H9 (cell line): Measurements from ENCODE around the gene CTIF. TPM values are rescaled to one million over a fixed set of nuclear protein-coding genes. Genes with fewer than 3 reads are reported as not detected.

Experiments used
- DNase-seq: peaks from one replicate; pipeline ENCODE4 v3.0.0-alpha.2; 2017
- H2AFZ ChIP-seq: one replicate; pipeline ENCODE4 v1.6.1; 2013; ENCODE audit warnings: mild to moderate bottlenecking, low read length, control low read depth, moderate library complexity
- H2AK5ac ChIP-seq: 2 replicates; pipeline ENCODE4 v1.6.1; 2013; ENCODE audit warnings: low read length, control low read depth, mixed read lengths; ENCODE audit not compliant: insufficient read length
- H2BK120ac ChIP-seq: one replicate; pipeline ENCODE4 v1.6.1; 2013; ENCODE audit warnings: low read depth, mild to moderate bottlenecking, low read length, control low read depth, inconsistent platforms; ENCODE audit not compliant: poor library complexity, severe bottlenecking
- H2BK12ac ChIP-seq: 2 replicates; pipeline ENCODE4 v1.6.1; 2013; ENCODE audit warnings: low read length, control low read depth, mixed read lengths, low read depth; ENCODE audit not compliant: insufficient read length
- H2BK15ac ChIP-seq: 2 replicates; pipeline ENCODE4 v1.6.1; 2013; ENCODE audit warnings: low read depth, low read length, control low read depth
- H2BK20ac ChIP-seq: one replicate; pipeline ENCODE4 v1.6.1; 2013; ENCODE audit warnings: low read depth, mild to moderate bottlenecking, low read length, control low read depth, inconsistent platforms; ENCODE audit not compliant: poor library complexity, severe bottlenecking
- H2BK5ac ChIP-seq: 2 replicates; pipeline ENCODE4 v1.6.1; 2013; ENCODE audit warnings: low read length, control low read depth, mixed read lengths; ENCODE audit not compliant: insufficient read length
- H3K14ac ChIP-seq: 2 replicates; pipeline ENCODE4 v1.6.1; 2013; ENCODE audit warnings: low read length, control low read depth; ENCODE audit not compliant: insufficient read depth
- H3K18ac ChIP-seq: 2 replicates; pipeline ENCODE4 v1.6.1; 2013; ENCODE audit warnings: low read depth, mild to moderate bottlenecking, mixed read lengths, low read length, control low read depth; ENCODE audit not compliant: insufficient read length
- H3K23ac ChIP-seq: 2 replicates; pipeline ENCODE4 v1.6.1; 2013; ENCODE audit warnings: low read length, control low read depth, mixed read lengths, low read depth; ENCODE audit not compliant: insufficient read length
- H3K23me2 ChIP-seq: 2 replicates; pipeline ENCODE4 v1.6.1; 2013; ENCODE audit warnings: low read depth, mild to moderate bottlenecking, mixed read lengths, low read length, control low read depth; ENCODE audit not compliant: insufficient read length, poor library complexity, severe bottlenecking
- H3K27ac ChIP-seq: 2 replicates; pipeline ENCODE4 v1.5.1; 2013; ENCODE audit warnings: low read length, control low read depth, mixed read lengths, low read depth; ENCODE audit not compliant: insufficient read length
- H3K27me3 ChIP-seq: 2 replicates; pipeline ENCODE4 v1.6.1; 2013; ENCODE audit warnings: low read length, control low read depth, inconsistent platforms; ENCODE audit not compliant: insufficient read depth
- H3K4ac ChIP-seq: 2 replicates; pipeline ENCODE4 v1.6.1; 2013; ENCODE audit warnings: low read depth, mild to moderate bottlenecking, control low read depth, inconsistent platforms, low read length, moderate library complexity
- H3K4me1 ChIP-seq: 2 replicates; pipeline ENCODE4 v1.6.1; 2013; ENCODE audit warnings: low read length, control low read depth, inconsistent platforms; ENCODE audit not compliant: insufficient read depth
- H3K4me2 ChIP-seq: 2 replicates; pipeline ENCODE4 v1.6.1; 2013; ENCODE audit warnings: low read length, control low read depth, mixed read lengths; ENCODE audit not compliant: insufficient read length, insufficient read depth
- H3K56ac ChIP-seq: 2 replicates; pipeline ENCODE4 v1.6.1; 2013; ENCODE audit warnings: low read depth, mild to moderate bottlenecking, mixed read lengths, low read length, control low read depth; ENCODE audit not compliant: insufficient read length
- H3K79me1 ChIP-seq: 2 replicates; pipeline ENCODE4 v1.6.1; 2013; ENCODE audit warnings: low read depth, mild to moderate bottlenecking, moderate library complexity, low read length, control low read depth, inconsistent platforms; ENCODE audit not compliant: insufficient read depth, poor library complexity, severe bottlenecking
- H3K79me2 ChIP-seq: 2 replicates; pipeline ENCODE4 v1.6.1; 2013; ENCODE audit warnings: low read length, control low read depth, inconsistent platforms; ENCODE audit not compliant: insufficient read depth
- H3K9ac ChIP-seq: 2 replicates; pipeline ENCODE4 v1.6.1; 2013; ENCODE audit warnings: low read length, control low read depth, mixed read lengths; ENCODE audit not compliant: insufficient read length; ENCODE audit errors: extremely low read depth
- H3K9me3 ChIP-seq: one replicate; pipeline ENCODE4 v1.6.1; 2013; ENCODE audit warnings: low read depth, low read length, inconsistent platforms; ENCODE audit not compliant: control insufficient read depth
- H3T11ph ChIP-seq: one replicate; pipeline ENCODE4 v1.6.1; 2013; ENCODE audit warnings: mild to moderate bottlenecking, low read length, control low read depth, inconsistent platforms
- H4K20me1 ChIP-seq: one replicate; pipeline ENCODE4 v1.6.1; 2013; ENCODE audit not compliant: control insufficient read depth, insufficient read length, insufficient read depth
- H4K5ac ChIP-seq: 2 replicates; pipeline ENCODE4 v1.6.1; 2013; ENCODE audit warnings: low read depth, mild to moderate bottlenecking, mixed read lengths, low read length, control low read depth; ENCODE audit not compliant: insufficient read length
- H4K8ac ChIP-seq: replicated peaks from 2 replicates; pipeline ENCODE4 v1.6.1; 2013; ENCODE audit warnings: low read length, control low read depth, mixed read lengths, low read depth; ENCODE audit not compliant: insufficient read length
- H4K91ac ChIP-seq: 2 replicates; pipeline ENCODE4 v1.6.1; 2013; ENCODE audit warnings: low read depth, mild to moderate bottlenecking, moderate library complexity, mixed read lengths, low read length, control low read depth; ENCODE audit not compliant: insufficient read length
- H3K27ac Mint-ChIP-seq, 3 experiments: 2 replicates in 2 of 3; 3 replicates in 1 of 3; pipeline ENCODE4 v1.8.0; 2020 to 2021; ENCODE audit warnings: mixed read lengths in 3 of 3, mild to moderate bottlenecking in 1 of 3, moderate library complexity in 1 of 3
- H3K27me3 Mint-ChIP-seq: 2 replicates; pipeline ENCODE4 v1.8.0; 2021; ENCODE audit warnings: low read depth, mild to moderate bottlenecking, moderate library complexity, mixed read lengths
- H3K36me3 Mint-ChIP-seq, 3 experiments: 2 replicates in 2 of 3; 3 replicates in 1 of 3; pipeline ENCODE4 v1.8.0; 2020 to 2021; ENCODE audit warnings: low read depth in 3 of 3, mixed read lengths in 3 of 3; ENCODE audit not compliant: insufficient read depth in 1 of 3
- H3K4me1 Mint-ChIP-seq, 2 experiments: 2 replicates each; pipeline ENCODE4 v1.8.0; 2020; ENCODE audit warnings: mixed read lengths in 2 of 2
- H3K4me3 Mint-ChIP-seq, 2 experiments: 2 replicates in 1 of 2; 3 replicates in 1 of 2; pipeline ENCODE4 v1.8.0; 2020 to 2021; ENCODE audit warnings: mild to moderate bottlenecking in 2 of 2, mixed read lengths in 2 of 2, moderate library complexity in 1 of 2
- H3K9me3 Mint-ChIP-seq, 2 experiments: 2 replicates in 1 of 2; 3 replicates in 1 of 2; pipeline ENCODE4 v1.8.0; 2020; ENCODE audit warnings: mild to moderate bottlenecking in 2 of 2, mixed read lengths in 2 of 2, moderate library complexity in 1 of 2
- WGBS: extraction: QIAGEN DNeasy Blood & Tissue Kit; methylation state at CpG from one replicate; pipeline ENCODE4 v1.1.7; 2013; ENCODE audit warnings: missing lambda C conversion rate, low lambda C conversion rate, mixed read lengths; ENCODE audit not compliant: insufficient read length; ENCODE audit errors: extremely low coverage; 5-methylcytosine and 5-hydroxymethylcytosine counted together
- total RNA-seq: library from RNA; stranded (reverse); gene quantifications from 2 replicates; pipeline ENCODE4 v1.2.1, GENCODE V29; 2021
- TF ChIP-seq, protein P1 (sequence below): fragments of 200-600 bp; sonication (generic); conservative IDR thresholded peaks from 3 replicates; pipeline ENCODE4 v1.8.0; 2021; ENCODE audit warnings: antibody characterized with exemption, mild to moderate bottlenecking

The CTIF gene
- total RNA-seq, 1 experiment from 2014 or later: 15.8 TPM

- Histone ChIP-seq H2BK5ac (no peak overlapping the region), H3K4me1 (no peaks in the 10 kb centered on the region), H2BK15ac (no peak overlapping the region), H2BK120ac (no peak overlapping the region), H2BK20ac (no peak overlapping the region), H4K5ac (no peak overlapping the region), H3K27ac (no peak overlapping the region), H4K8ac (no peak overlapping the region), H3K27me3 (no peaks in the 10 kb centered on the region), H3K4ac (no peak overlapping the region), H2AK5ac (no peak overlapping the region), H3K4me2 (no peak overlapping the region), H3K23ac (no peak overlapping the region), H3K9me3 (no peaks in the 10 kb centered on the region), H3T11ph (no peak overlapping the region), H3K9ac (no peak overlapping the region), H3K79me1 (no peaks in the 10 kb centered on the region), H3K23me2 (no peaks in the 10 kb centered on the region), H2AFZ (no peak overlapping the region), H3K79me2 (no peaks in the 10 kb centered on the region), H4K91ac (no peak overlapping the region), H4K20me1 (no peaks in the 10 kb centered on the region), H2BK12ac (no peak overlapping the region), H3K18ac (no peak overlapping the region), H3K56ac (no peak overlapping the region), H3K14ac (no peak overlapping the region)
- Mint-ChIP-seq H3K9me3 (peaks cover 0 to 9% of the 10 kb centered on the region in 2 experiments; a peak in 3 of 5 replicates), H3K4me3 (no peak overlapping the region), H3K27me3 (no peaks in the 10 kb centered on the region), H3K36me3 (peaks cover 5 to 6% (median 6%) of the 10 kb centered on the region in 3 experiments; a peak in 5 of 7 replicates), H3K4me1 (peaks cover 19 to 30% of the 10 kb centered on the region in 2 experiments), H3K27ac (no peak overlapping the region; a peak in 1 of 7 replicates)
- no peak for DNase-seq
- no CpG with 5 or more reads among the region's 2 CpGs for WGBS
- TF ChIP-seq, protein P1, sequence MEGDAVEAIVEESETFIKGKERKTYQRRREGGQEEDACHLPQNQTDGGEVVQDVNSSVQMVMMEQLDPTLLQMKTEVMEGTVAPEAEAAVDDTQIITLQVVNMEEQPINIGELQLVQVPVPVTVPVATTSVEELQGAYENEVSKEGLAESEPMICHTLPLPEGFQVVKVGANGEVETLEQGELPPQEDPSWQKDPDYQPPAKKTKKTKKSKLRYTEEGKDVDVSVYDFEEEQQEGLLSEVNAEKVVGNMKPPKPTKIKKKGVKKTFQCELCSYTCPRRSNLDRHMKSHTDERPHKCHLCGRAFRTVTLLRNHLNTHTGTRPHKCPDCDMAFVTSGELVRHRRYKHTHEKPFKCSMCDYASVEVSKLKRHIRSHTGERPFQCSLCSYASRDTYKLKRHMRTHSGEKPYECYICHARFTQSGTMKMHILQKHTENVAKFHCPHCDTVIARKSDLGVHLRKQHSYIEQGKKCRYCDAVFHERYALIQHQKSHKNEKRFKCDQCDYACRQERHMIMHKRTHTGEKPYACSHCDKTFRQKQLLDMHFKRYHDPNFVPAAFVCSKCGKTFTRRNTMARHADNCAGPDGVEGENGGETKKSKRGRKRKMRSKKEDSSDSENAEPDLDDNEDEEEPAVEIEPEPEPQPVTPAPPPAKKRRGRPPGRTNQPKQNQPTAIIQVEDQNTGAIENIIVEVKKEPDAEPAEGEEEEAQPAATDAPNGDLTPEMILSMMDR: no peak
These were observed 108.1 kb downstream of the CTIF start for GRCh38 chr18:48646976-48647375.
